ENCODE results near the gene RCBTB2.

RCBTB2 gene

DNA sequence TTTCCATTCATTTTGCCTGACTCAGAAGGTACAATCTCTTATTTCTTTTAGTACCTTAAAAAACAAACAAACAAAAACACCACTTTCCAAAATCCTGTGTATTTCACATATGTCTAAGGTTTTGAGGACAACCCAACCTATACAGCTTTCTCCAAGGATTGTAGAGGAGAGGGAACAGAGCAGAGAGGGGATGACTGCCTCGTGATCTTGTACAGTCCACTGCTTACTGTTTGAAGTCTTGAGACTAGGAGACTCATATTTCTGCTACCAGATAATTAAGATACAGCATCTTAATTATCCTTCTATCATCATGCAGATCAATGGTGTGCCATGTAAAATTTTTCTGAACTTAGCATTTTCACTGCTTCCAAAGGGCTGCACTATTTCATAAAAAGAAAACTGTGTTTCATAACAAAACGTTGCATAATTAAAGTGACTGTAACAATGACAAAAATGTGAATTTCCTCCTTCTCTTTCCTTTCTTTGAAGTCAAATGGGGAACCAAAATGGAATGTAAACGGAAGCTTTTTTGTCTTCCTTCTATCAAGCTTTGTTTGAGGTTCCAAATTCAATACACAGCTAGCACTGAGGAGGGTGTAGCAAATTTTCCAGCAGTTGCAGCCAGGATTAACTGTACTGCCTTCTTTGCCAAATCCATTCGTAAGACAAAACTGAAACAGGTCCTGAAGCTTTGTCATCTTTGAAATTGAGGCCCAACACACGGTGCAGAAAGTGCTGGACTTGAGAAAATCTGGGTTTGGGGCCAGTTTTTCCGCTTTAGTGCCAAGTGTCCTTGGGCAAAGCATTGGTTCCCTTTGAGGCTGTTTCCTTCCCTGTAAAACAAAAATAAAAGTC, 34.9 kb upstream of the RCBTB2 start:
- TF ChIP-seq TCF12 (IDR thresholded peaks at IDR 0.05; ENCODE audit: low read depth): no peak

DNA sequence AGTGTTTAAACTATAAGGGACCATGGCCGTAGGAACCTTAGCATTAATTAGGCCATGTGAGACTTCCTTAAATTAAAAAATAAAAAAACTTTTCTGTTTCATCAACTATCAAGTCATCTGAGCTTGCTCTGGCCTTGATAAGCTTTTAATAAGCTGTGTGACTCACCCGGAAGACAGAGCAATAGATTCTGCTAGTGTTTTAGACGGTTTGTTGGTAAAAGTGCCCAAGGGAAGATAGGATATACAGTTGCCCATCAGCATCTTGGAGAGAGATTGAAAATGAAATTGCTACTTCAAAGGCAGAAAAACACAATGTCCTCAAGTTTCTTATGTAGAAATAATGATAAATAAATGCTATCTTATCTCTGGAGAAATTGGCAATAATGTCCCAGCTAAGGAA, 31.2 kb upstream of the RCBTB2 start:
- TF ChIP-seq TAF1 (IDR thresholded peaks at IDR 0.05; ENCODE audit: low read depth): no peak
- no peak for TF ChIP-seq CREB1 (IDR thresholded peaks at IDR 0.05; ENCODE audit: low read depth)
- no peak for TF ChIP-seq YY1 (IDR thresholded peaks at IDR 0.05; ENCODE audit: low read depth)
- TF ChIP-seq NFIC (IDR thresholded peaks at IDR 0.05): no peak

- TF ChIP-seq CREB1 (IDR thresholded peaks at IDR 0.05; ENCODE audit: low read depth): no peak
- no peak for TF ChIP-seq FOXM1 (IDR thresholded peaks at IDR 0.05; ENCODE audit: borderline replicate concordance, low read depth)
- TF ChIP-seq EGR1 (IDR thresholded peaks at IDR 0.05): no peak
- no peak for TF ChIP-seq RAD21 (IDR thresholded peaks at IDR 0.05; ENCODE audit: low read depth)
- no peak for TF ChIP-seq TEAD4 (IDR thresholded peaks at IDR 0.05)
- TF ChIP-seq NFIC (IDR thresholded peaks at IDR 0.05): no peak
These were observed 30.7 kb upstream of the RCBTB2 start for GRCh38 chr13:48563626-48564025.

- TF ChIP-seq CREB1 (IDR thresholded peaks at IDR 0.05; ENCODE audit: low read depth) (no peak), FOXM1 (IDR thresholded peaks at IDR 0.05; ENCODE audit: borderline replicate concordance, low read depth) (no peak), EGR1 (IDR thresholded peaks at IDR 0.05) (no peak)
These were observed 29.6 kb upstream of the RCBTB2 start for GRCh38 chr13:48562296-48563066.

DNA sequence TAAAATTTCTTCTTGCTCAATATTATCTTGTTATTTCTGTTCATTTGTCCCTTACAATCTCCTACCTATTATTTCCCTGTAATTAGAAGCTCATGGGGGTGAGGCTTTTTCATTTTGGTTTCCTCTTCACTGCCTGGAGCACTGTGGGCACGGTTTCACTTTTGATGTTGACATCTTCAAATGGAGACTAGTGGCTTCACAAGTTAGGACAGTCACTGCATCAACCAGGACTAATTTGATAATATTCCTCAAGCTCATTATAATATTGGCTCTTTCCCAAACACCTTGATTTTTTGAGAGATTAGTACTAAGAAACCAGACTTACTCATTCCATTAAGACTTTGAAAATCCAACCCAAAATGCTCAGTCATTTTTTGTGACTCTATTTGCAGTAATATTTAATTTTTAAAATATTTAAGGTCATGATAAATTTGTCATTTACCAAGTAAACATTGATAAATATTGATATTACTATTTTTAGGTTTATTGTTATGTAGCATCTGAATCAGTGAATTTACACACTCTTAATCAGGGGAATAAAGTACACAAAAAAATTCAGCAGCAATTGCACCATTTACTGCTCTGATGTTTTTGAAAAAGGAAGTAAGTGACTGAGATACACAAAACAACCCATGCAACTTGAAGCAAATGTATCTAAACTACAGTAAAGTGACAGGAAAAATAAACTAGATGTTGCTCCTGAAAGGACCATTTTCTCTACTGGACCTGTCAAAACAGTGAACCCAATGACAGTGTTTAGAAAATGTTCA, 28.8 kb upstream of the RCBTB2 start:
- TF ChIP-seq ZBTB7A (IDR thresholded peaks at IDR 0.05; ENCODE audit: low read depth) (no peak), RAD21 (IDR thresholded peaks at IDR 0.05; ENCODE audit: low read depth) (no peak), CEBPB (IDR thresholded peaks at IDR 0.05) (no peak), TEAD4 (IDR thresholded peaks at IDR 0.05) (no peak), YY1 (IDR thresholded peaks at IDR 0.05; ENCODE audit: low read depth) (no peak), CREB1 (IDR thresholded peaks at IDR 0.05; ENCODE audit: low read depth) (no peak), EGR1 (IDR thresholded peaks at IDR 0.05) (no peak), TAF1 (IDR thresholded peaks at IDR 0.05; ENCODE audit: low read depth) (no peak), EP300 (IDR thresholded peaks at IDR 0.05; ENCODE audit: borderline replicate concordance) (no peak)
- TF ChIP-seq, protein P1, sequence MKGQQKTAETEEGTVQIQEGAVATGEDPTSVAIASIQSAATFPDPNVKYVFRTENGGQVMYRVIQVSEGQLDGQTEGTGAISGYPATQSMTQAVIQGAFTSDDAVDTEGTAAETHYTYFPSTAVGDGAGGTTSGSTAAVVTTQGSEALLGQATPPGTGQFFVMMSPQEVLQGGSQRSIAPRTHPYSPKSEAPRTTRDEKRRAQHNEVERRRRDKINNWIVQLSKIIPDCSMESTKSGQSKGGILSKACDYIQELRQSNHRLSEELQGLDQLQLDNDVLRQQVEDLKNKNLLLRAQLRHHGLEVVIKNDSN (IDR thresholded peaks at IDR 0.05): no peak
- TF ChIP-seq, protein P2, sequence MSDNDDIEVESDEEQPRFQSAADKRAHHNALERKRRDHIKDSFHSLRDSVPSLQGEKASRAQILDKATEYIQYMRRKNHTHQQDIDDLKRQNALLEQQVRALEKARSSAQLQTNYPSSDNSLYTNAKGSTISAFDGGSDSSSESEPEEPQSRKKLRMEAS (IDR thresholded peaks at IDR 0.05): no peak

- TF ChIP-seq EGR1 (IDR thresholded peaks at IDR 0.05): no peak
- no peak for TF ChIP-seq EP300 (IDR thresholded peaks at IDR 0.05; ENCODE audit: borderline replicate concordance)
- no peak for TF ChIP-seq REST (IDR thresholded peaks at IDR 0.05; ENCODE audit: low read depth)
- TF ChIP-seq, protein P1 (IDR thresholded peaks at IDR 0.05): no peak
- no peak for TF ChIP-seq CREB1 (IDR thresholded peaks at IDR 0.05; ENCODE audit: low read depth)
- no peak for TF ChIP-seq YY1 (IDR thresholded peaks at IDR 0.05; ENCODE audit: low read depth)
- TF ChIP-seq NFIC (IDR thresholded peaks at IDR 0.05): no peak
- no peak for TF ChIP-seq RAD21 (IDR thresholded peaks at IDR 0.05; ENCODE audit: low read depth)
- no peak for TF ChIP-seq ZBTB7A (IDR thresholded peaks at IDR 0.05; ENCODE audit: low read depth)
- no peak for TF ChIP-seq TAF1 (IDR thresholded peaks at IDR 0.05; ENCODE audit: low read depth)
- TF ChIP-seq, protein P2 (IDR thresholded peaks at IDR 0.05): no peak
- no peak for TF ChIP-seq FOXM1 (IDR thresholded peaks at IDR 0.05; ENCODE audit: borderline replicate concordance, low read depth)
- no peak for TF ChIP-seq TCF12 (IDR thresholded peaks at IDR 0.05; ENCODE audit: low read depth)
- TF ChIP-seq CEBPB (IDR thresholded peaks at IDR 0.05): no peak
- TF ChIP-seq TEAD4 (IDR thresholded peaks at IDR 0.05): no peak
These were observed 27.9 kb upstream of the RCBTB2 start for GRCh38 chr13:48560657-48561337.

Data from Ishikawa (cell line).